Adipocyte (in vitro differentiated cells): ENCODE data around the gene XRCC5.

Experiments
- DNase-seq: peaks from one replicate; pipeline ENCODE4 v3.0.0-alpha.2; 2015; ENCODE audit warnings: low read depth
- H3K27me3 ChIP-seq: replicated peaks from 2 replicates; pipeline ENCODE4 v1.7.0; 2013; ENCODE audit warnings: mild to moderate bottlenecking, low read length, moderate library complexity; ENCODE audit not compliant: control insufficient read depth, insufficient read depth
- H3K36me3 ChIP-seq: 2 replicates; pipeline ENCODE4 v1.7.0; 2013; ENCODE audit warnings: low read length, mild to moderate bottlenecking, moderate library complexity; ENCODE audit not compliant: control insufficient read depth, insufficient read depth, severe bottlenecking
- H3K4me1 ChIP-seq: 2 replicates; pipeline ENCODE4 v1.7.0; 2013; ENCODE audit warnings: mild to moderate bottlenecking, low read length, moderate library complexity; ENCODE audit not compliant: control insufficient read depth, insufficient read depth
- H3K4me3 ChIP-seq: 2 replicates; pipeline ENCODE4 v1.7.0; 2013; ENCODE audit warnings: mild to moderate bottlenecking, low read length, moderate library complexity
- H3K9ac ChIP-seq: 2 replicates; pipeline ENCODE4 v1.7.0; 2013; ENCODE audit warnings: mild to moderate bottlenecking, low read length, moderate library complexity
- H3K9me3 ChIP-seq: 2 replicates; pipeline ENCODE4 v1.7.0; 2013; ENCODE audit warnings: mild to moderate bottlenecking, low read length, moderate library complexity; ENCODE audit not compliant: control insufficient read depth

Gene XRCC5

GRCh38 chr2:216144857-216145256 is 35.7 kb downstream of the XRCC5 start:
- Histone ChIP-seq H3K4me3 (no peak overlapping the region), H3K9me3 (no peaks in the 10 kb centered on the region), H3K4me1 (no peaks in the 10 kb centered on the region), H3K27me3 (no peaks in the 10 kb centered on the region), H3K36me3 (peaks cover 96% of the 10 kb centered on the region), H3K9ac (no peak overlapping the region)
- no peak for DNase-seq

- no peaks in the 10 kb centered on the region for H3K4me1 ChIP-seq
- H3K27me3 ChIP-seq = no peaks in the 10 kb centered on the region
- H3K4me3 ChIP-seq = no peak overlapping the region
- no peak for DNase-seq
- no peaks in the 10 kb centered on the region for H3K9me3 ChIP-seq
- peaks cover 96% of the 10 kb centered on the region for H3K36me3 ChIP-seq
- H3K9ac ChIP-seq = no peak overlapping the region
Measured at GRCh38 chr2:216146573-216146972, 37.4 kb downstream of the XRCC5 start.

DNA sequence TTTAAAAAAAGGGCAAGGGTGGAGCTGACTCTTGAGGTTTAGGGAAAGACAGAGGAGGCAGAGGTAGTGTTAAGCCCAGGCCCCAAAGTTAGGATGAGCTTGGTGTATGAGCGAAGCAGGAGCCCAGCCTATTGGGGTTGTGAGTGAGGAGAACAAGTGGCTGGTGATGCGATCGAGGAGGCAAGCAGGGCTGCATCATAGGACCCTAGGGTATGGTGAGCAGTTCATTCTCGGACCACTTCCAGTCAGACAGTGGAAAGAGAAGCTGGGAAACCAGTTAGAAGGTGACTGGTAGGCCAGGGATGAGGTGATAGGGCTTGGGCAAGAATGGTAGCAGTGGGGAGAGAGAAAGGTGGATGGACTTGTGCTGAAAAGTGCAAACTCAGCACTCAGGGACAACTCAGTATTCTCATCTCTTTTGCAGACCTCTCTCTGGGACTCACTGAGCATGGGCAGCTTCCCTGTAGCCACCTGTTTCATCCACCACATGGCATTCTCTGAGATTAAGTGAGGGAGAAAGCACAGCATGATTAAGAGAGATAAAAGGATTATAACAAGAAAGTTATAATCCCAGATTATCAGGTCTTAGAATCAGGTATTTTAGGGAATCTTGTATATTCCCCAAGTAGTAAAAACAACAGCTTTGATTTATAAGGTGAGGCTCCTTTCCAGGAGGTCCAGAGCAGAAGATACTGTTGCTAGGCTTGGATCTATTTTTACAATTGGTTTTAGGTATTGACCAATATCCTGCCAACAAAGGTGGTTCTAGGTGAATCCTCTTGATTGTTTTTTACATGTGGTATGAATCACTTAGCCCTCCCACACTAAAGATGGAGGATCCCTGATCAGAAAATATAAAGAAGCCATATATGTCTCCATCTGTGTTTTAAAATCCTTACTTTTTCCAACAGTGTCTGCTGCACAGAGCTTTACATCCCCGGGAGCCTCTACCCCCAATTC is 38.3 kb downstream of the XRCC5 start:
- Histone ChIP-seq H3K4me3 (no peak overlapping the region), H3K27me3 (no peaks in the 10 kb centered on the region), H3K36me3 (peaks cover 95% of the 10 kb centered on the region), H3K4me1 (no peaks in the 10 kb centered on the region), H3K9ac (no peak overlapping the region), H3K9me3 (no peaks in the 10 kb centered on the region)
- DNase-seq = no peak

DNA sequence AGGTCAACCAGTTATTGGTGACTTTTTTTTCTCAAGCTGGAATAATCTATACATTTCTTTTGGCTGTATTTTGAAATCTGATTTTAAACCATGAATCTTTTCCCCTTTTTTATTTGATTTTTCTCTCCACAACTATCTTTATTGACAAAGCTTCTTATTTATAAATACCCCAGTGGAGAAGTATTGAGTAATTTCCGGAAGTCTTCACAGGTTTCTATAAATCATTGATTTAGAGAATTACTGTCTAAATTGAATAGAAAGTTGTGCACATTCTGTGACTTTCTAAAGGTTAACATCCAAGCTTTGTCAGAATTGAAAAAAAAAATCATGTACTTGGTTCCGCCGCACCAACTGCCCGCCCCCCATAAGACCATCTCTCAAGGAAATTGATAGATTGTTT is 39.8 kb downstream of the XRCC5 start:
- Histone ChIP-seq H3K4me3 (no peak overlapping the region), H3K9me3 (no peaks in the 10 kb centered on the region), H3K27me3 (no peaks in the 10 kb centered on the region), H3K9ac (no peak overlapping the region), H3K4me1 (no peaks in the 10 kb centered on the region), H3K36me3 (peaks cover 97% of the 10 kb centered on the region)
- no peak for DNase-seq

DNA sequence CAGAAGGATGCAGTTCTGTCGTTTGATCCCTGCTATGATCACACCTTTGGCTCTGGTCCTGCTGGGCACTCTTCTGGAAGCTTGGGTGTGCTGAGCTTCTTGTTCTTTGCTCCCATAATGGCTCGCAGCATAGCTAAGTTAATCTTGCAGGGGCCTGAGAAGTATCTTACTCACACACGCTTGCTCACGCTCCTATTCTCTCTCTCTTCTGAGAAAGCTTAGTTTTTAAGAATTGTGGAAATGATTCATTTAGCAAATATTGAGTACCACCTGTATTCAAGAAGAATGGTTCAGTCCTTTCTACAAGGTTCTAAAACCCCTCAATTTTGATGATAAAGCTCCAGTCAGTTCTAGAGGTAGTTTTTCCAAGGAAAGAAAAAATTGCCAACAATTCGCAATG is 40.6 kb downstream of the XRCC5 start:
- no peaks in the 10 kb centered on the region for H3K27me3 ChIP-seq
- no peak overlapping the region for H3K4me3 ChIP-seq
- no peak for DNase-seq
- peaks cover 97% of the 10 kb centered on the region for H3K36me3 ChIP-seq
- no peaks in the 10 kb centered on the region for H3K4me1 ChIP-seq
- H3K9ac ChIP-seq = no peak overlapping the region
- H3K9me3 ChIP-seq = no peaks in the 10 kb centered on the region

DNA sequence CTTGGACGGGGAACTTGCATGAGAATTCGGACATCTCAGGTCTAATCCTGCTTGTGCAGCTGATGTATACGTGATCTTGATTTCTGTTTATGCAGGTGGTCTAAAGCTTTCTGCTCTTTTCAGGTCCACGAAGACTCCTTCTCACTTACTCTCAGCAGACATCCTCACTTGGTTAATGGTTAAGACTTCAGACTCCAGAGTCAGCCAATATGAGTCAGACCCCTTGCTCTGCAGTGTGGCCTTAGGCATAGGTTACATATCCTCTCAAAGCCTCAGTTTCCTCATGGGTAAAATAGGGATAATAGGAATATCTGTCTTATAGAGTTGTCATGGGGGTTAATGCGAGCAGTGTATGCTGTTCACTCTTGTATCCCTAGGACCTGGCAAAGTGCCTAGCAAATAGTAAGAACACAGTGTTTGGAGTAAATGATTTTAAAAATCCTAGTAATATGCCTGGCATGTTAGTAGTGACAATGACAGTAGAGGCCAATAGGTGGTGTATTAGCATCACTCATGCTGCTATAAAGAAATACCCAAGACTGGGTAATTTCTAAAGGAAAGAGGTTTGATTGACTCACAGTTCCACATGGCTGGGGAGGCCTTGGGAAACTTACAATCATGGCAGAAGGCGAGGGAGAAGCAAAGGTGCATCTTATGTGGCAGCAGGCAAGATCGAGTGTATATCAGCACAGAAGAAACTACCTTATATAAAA is 42.3 kb downstream of the XRCC5 start:
- DNase-seq = peak; percentile 22
- Histone ChIP-seq H3K36me3 (peaks cover 96% of the 10 kb centered on the region), H3K9ac (no peak overlapping the region), H3K9me3 (no peaks in the 10 kb centered on the region), H3K27me3 (no peaks in the 10 kb centered on the region), H3K4me3 (no peak overlapping the region), H3K4me1 (no peaks in the 10 kb centered on the region)

- Histone ChIP-seq H3K4me3 (no peak overlapping the region), H3K9ac (no peak overlapping the region), H3K27me3 (no peaks in the 10 kb centered on the region), H3K36me3 (peaks cover 68% of the 10 kb centered on the region), H3K4me1 (peaks cover 22% of the 10 kb centered on the region), H3K9me3 (no peaks in the 10 kb centered on the region)
- DNase-seq = no peak
Measured at GRCh38 chr2:216155954-216156353, 46.8 kb downstream of the XRCC5 start.

DNA sequence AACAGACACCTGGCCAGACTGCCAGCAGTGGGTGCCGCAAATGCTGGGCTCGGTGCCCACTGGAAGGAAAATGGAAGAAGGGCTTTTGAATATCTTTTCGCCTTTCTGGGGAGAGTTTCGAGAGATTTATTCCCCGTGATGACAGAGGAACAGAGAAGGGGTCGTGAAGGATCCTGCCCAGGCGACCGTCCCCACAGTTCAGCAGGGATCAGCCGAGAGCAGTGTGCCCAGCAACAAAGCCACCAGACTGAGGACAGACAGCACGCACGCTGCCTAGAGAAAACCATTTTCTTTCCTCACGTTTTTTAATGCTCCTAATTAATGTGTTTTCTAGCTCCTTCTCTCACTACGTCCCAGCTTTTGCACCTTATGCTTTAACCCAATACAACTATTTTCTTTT is 47.7 kb downstream of the XRCC5 start:
- no peaks in the 10 kb centered on the region for H3K9me3 ChIP-seq
- H3K4me1 ChIP-seq = peaks cover 22% of the 10 kb centered on the region
- H3K36me3 ChIP-seq = peaks cover 68% of the 10 kb centered on the region
- no peak overlapping the region for H3K9ac ChIP-seq
- no peaks in the 10 kb centered on the region for H3K27me3 ChIP-seq
- DNase-seq = no peak
- no peak overlapping the region for H3K4me3 ChIP-seq

DNA sequence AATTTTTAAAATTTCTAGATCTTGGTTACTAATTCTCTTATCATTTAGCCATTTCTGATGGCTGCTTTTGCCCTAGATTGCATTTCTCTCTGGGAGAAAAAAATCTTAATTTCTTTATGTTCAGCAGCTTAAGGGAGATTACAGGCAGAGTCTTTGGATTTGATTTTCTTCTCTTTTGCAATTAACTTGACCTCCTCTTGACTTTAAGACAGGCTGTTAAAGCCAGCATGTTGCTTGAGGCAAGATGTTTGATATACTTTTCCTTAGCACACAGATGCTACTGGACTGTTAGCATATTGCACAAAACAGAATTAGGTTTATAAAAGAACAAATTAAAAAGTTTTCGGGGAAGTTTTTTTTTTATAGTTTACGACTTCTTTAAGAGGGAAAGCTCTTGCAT is 50.0 kb downstream of the XRCC5 start:
- Histone ChIP-seq H3K9ac (no peak overlapping the region), H3K36me3 (peaks cover 70% of the 10 kb centered on the region), H3K4me1 (peaks cover 22% of the 10 kb centered on the region), H3K9me3 (no peaks in the 10 kb centered on the region), H3K4me3 (no peak overlapping the region), H3K27me3 (no peaks in the 10 kb centered on the region)
- peak; percentile 83 for DNase-seq

- peaks cover 22% of the 10 kb centered on the region for H3K4me1 ChIP-seq
- H3K27me3 ChIP-seq = no peaks in the 10 kb centered on the region
- no peak overlapping the region for H3K4me3 ChIP-seq
- H3K9me3 ChIP-seq = no peaks in the 10 kb centered on the region
- H3K36me3 ChIP-seq = peaks cover 70% of the 10 kb centered on the region
- peak; percentile 57 for DNase-seq
- no peak overlapping the region for H3K9ac ChIP-seq
Measured at GRCh38 chr2:216159646-216160045, 50.5 kb downstream of the XRCC5 start.

- peaks cover 22% of the 10 kb centered on the region for H3K4me1 ChIP-seq
- H3K36me3 ChIP-seq = peaks cover 71% of the 10 kb centered on the region
- no peak overlapping the region for H3K9ac ChIP-seq
- H3K4me3 ChIP-seq = no peak overlapping the region
- H3K27me3 ChIP-seq = no peaks in the 10 kb centered on the region
- H3K9me3 ChIP-seq = no peaks in the 10 kb centered on the region
- DNase-seq = no peak
Measured at GRCh38 chr2:216160786-216161185, 51.6 kb downstream of the XRCC5 start.
